NCI-H524 treated with DMSO at 0.1 percent for 48 hours (cell line): ENCODE results near the gene RRP15.

Experiments
- DNase-seq: peaks from one replicate; lab custom pipeline; 2025; lab: John Stamatoyannopoulos, UW

Gene RRP15

GRCh38 chr1:218341325-218341724 is 56.2 kb downstream of the RRP15 start:
- DNase-seq, result no peak

- no peak for DNase-seq
Observed at GRCh38 chr1:218342091-218342490, 57.0 kb downstream of the RRP15 start.

GRCh38 chr1:218344814-218345672 is 60.0 kb downstream of the RRP15 start, which contains the start of gene TGFB2:
Gene TGFB2, plus strand, starts transcription at chr1:218345336. Its CDS starts 1,366 bp downstream, at chr1:218346702.
- DNase-seq, result no peak

- no peak for DNase-seq
Observed at GRCh38 chr1:218345673-218346390, 60.7 kb downstream of the RRP15 start.

- DNase-seq, result no peak
Observed at GRCh38 chr1:218346391-218347204, 61.5 kb downstream of the RRP15 start.

GRCh38 chr1:218347336-218347722 is 62.2 kb downstream of the RRP15 start:
- no peak for DNase-seq

- no peak for DNase-seq
Observed at GRCh38 chr1:218347723-218348627, 62.9 kb downstream of the RRP15 start.

- DNase-seq, result no peak
Observed at GRCh38 chr1:218348628-218349071, 63.6 kb downstream of the RRP15 start.

GRCh38 chr1:218349348-218350034 is 64.4 kb downstream of the RRP15 start:
- no peak for DNase-seq

GRCh38 chr1:218350035-218350525 is 65.0 kb downstream of the RRP15 start:
- no peak for DNase-seq

GRCh38 chr1:218350801-218351266 is 65.7 kb downstream of the RRP15 start:
- DNase-seq, result no peak

- DNase-seq, result no peak
Observed at GRCh38 chr1:218351391-218352074, 66.4 kb downstream of the RRP15 start.

GRCh38 chr1:218352075-218352438 is 67.0 kb downstream of the RRP15 start:
- no peak for DNase-seq

GRCh38 chr1:218353656-218354055 is 68.6 kb downstream of the RRP15 start:
- no peak for DNase-seq

- no peak for DNase-seq
Observed at GRCh38 chr1:218355278-218355677, 70.2 kb downstream of the RRP15 start.

- no peak for DNase-seq
Observed at GRCh38 chr1:218357211-218357892, 72.3 kb downstream of the RRP15 start.

GRCh38 chr1:218357893-218358232 is 72.8 kb downstream of the RRP15 start:
- DNase-seq, result no peak

GRCh38 chr1:218361298-218362065 is 76.4 kb downstream of the RRP15 start:
- DNase-seq, result peak; percentile 94
